Left lobe of liver (tissue), 2 donors: ENCODE results near the gene CZIB. TPM values are rescaled to one million over a fixed set of nuclear protein-coding genes. Genes with fewer than 3 reads are reported as not detected.
"Not testable (repeated sequence)": the region's sequence is repeated elsewhere in the genome, so short reads cannot be mapped to it uniquely, and the experiment has no call there.

Source experiments
- ATAC-seq: fragments of 200-7000 bp; cut with Tn5 transposase; one replicate; pipeline ENCODE4 v1.9.1; 2020; ENCODE audit warnings: mild to moderate bottlenecking, moderate library complexity
- DNase-seq: peaks from one replicate; pipeline ENCODE4 v3.0.0-alpha.2; 2020; ENCODE audit warnings: low spot score
- total RNA-seq: library from RNA; stranded (reverse); gene quantifications from one replicate; pipeline ENCODE4 v1.2.1, GENCODE V29; 2021
- donor health status: DM: no; HTN: no; CAD: no; lungs with moderate emphysema.
- donor health status: DM: no; HTN: yes; CAD: no.

Gene CZIB
- total RNA-seq, 1 donor from 2014 or later: 27.7 TPM

DNA sequence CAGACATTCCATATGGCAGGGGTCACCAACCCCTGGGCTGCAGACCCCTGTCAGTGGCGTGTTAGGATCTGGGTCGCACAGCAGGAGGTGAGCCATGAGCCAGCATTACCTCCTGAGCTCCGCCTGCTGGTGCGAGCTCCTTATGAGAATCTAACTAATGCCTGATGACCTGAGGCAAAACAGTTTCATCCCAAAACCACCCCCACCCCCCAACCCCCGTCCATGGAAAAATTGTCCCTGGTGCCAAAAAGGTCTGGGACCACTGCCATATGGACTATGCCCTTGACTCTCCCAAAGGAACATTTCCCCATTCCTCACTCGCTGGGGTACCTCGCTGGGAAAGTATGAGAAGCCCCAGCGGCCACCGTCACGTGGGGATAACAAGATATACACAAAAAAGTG, 30.2 kb downstream of the CZIB start:
- ATAC-seq (peak; percentile 78), DNase-seq (peak; percentile 86)

DNA sequence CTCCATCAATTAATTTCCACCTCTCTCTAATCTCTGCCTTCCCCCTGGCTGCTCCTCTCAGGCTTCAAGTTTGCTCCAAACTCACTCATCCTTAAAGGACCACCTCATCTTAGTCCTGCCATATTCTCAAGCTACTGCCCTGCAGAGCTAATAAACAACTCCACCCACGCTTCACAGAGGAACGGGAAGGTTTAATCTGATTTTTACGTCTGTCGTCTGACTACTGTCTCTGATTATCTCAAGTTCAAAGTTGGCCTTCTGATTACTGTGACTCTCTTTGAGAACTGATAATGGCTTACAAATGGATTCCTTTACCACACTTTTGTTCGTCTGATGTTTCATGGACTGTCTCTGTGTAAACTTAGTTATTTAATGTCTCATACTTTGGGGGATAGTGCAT, 31.4 kb downstream of the CZIB start:
- ATAC-seq (no peak), DNase-seq (no peak)

DNA sequence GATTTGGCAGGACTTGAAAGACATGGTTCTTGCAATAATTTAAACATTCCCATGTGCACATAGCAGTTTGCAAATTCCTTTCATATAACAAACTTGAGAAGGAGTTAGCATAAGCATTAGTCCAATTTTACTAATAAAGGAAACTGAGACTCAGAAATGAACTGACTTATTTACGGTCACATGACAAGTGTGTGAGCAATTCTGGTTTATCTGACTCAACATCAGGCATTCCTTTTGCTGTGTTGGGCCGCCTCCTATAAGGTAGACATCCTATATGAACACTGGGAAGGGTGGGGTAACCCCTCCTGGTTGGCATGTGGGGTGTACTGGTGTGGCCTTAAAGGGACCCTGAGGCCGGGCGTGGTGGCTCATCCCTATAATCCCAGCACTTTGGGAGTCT, 32.3 kb downstream of the CZIB start:
- no peak for ATAC-seq
- DNase-seq: no peak

DNA sequence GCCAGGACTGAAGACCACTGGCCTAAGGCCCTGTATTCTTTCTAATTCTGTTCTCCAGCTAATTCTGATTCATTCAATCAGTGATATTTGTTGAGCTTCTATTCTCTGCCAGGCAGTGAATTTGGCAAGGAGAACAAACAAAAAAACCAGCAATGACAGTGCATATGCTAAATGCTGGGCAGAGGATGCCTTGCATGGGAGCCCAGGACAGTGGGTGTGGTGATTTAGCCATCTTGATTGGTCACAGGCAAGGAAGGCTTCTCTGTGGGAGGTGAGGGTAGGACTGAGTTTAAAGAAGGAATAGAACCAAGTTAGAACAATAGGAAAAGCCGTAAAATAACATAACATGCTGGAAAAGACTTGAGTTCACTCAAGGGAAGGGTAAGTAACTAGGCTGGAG, 33.0 kb downstream of the CZIB start:
- DNase-seq (no peak), ATAC-seq (no peak)

DNA sequence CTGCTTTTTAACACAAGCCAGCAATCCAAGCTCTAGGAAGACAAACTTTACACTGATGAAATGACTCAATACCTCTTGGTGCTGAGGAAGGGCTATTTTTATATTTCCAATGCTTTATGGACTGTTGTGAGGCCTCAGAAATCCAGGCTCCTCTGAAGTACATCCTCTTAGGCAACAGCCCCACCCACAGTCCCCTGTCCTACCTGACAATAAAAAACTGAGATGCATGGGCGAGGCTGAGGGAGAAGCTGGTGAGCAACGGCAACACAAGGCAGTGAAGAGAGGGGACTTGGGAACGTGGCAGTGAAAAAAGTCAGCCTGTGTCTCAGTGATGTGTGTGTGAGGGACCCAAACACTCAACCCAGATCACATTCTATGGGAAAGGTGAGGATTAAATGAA, 33.9 kb downstream of the CZIB start:
- ATAC-seq (no peak), DNase-seq (no peak)

DNA sequence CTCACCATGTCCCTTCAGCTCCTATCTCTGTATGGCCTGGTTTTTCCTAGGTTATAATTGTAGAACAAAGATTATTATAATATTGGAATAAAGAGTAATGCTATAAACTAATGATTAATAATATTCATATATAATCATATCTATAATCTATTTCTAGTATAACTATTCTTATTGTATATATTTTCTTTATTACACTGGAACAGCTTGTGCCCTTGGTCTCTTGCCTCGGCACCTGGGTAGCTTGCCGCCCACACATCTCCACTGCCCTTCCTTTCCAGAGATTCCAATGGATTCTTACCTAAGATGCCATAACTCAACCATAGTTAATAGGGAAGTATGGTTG, 34.5 kb downstream of the CZIB start:
- ATAC-seq, DNase-seq: not testable (repeated sequence)

DNA sequence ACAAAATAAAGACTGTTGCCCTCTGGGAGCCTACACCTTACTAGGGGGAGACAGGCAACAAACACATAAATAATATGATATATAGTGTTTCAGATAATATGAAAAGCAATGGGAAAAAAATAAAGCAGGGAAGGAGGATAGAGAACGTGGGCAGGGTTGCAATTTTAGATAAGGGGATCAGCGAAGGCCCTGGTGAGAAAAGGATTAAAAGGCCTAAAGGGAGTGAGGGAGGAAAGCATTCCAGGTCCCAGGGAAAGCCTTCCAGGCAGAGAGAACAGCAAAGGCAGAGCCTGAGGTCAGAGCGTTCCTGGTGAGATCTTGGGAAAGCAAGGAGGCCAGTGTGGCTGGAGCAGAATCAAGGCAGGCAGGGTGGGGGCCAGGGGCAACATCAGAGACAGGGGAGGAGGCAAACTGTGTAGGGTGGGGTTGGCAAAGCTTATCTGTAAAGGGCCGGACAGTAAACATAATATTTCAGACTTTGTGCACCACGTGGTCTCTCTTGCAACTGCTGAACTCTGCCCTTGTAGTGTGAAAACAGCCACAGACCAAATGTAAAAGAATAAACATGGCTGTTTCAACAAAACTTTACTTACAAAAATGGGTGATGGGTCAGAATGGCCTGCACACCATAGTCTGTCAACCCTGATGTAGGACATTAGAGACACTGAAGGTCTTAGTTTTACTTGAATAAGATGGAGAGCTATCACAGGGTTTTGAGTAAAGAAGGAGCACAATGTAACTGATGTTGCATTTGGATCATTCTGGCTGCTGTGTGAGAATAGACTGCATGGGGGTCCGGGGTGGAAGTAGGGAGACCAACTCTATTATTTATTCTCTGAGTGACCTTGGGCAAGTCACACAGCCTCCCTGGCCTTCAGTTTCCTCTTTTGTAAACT, 37.1 kb downstream of the CZIB start:
- DNase-seq: peak; percentile 94
- peak; percentile 90 for ATAC-seq

DNA sequence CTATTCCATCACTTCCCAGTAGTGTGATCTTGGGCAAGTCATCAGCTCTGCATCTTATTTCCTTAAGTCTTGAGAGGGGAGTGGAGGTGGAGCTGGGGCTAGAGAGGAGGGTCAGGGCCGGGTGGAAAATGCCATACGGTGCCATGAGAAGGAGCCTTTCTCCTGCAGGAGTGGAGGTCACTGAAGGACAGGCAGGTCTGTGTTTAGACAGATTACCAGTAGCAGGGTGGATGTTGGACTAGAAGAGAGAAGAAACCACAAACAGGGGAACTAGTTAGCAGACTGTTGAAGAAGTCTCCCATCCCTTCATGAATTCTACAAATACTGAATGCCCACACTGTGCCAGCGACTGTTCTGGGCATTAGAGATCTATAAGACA, 37.7 kb downstream of the CZIB start:
- peak; percentile 1 for ATAC-seq

DNA sequence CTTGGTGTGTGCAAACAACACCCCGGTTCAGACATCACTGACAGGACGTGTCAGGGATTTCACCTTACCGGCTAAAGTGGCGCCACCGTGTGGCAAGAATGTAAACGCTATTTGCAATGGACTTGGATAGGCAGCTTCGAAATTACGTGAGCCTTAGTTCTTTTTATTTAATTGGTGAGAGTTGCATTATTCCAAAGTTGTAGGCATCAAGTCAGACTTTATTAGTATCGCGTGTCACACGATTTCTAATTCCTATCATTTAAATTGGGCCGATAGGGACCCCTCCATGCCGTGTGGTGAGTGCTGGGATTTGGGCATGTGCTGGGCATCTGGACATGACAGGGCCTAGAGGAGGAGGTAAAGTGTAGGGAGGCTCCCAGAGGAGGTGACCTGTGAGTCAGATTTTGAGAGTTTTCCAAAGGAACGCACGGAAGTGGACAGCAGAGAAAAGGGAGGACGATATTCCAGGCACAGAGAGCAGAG, 38.3 kb downstream of the CZIB start:
- peak; percentile 60 for ATAC-seq
- peak; percentile 77 for DNase-seq

More for the DNA sequence above, 37.7 kb downstream of the CZIB start:
- no peak for DNase-seq

DNA sequence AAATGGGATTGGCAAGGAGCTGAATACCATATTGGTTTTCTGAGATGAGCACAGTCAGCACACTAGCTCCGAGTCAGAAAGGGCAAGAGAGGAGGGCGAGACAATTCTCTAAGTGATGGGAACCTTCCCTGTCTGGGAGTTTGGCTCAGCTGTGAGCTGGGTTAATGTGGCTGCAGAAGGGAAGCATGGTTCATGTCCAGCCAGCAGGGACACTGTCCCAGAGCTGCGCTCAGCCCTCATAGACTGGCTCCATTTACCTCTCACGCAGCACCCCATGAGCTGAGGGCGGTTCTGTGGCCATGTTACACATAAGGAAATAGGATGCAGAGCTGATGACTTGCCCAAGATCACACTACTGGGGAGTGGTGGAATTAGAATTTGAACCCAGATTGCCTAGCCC, 39.5 kb downstream of the CZIB start:
- no peak for ATAC-seq
- DNase-seq: no peak

DNA sequence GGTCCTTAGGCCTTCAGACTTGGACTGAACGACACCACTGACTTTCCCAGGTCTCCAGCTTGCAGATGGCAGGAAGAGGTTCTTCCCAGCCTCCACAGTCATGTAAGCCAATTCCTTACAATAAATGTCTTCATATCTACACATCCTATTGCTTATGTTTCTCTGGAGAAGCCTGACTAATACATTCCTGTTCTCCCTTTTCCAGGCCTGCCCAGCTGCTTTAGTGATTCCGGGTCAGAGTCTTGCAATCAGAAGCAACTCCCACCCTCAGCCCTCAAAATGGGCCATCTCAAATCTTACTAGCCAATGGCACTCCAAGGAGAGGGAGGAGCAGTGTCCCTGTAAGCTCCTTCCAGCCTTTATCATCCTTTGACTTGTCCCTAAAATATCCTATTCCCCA, 40.2 kb downstream of the CZIB start:
- ATAC-seq (no peak), DNase-seq (no peak)

DNA sequence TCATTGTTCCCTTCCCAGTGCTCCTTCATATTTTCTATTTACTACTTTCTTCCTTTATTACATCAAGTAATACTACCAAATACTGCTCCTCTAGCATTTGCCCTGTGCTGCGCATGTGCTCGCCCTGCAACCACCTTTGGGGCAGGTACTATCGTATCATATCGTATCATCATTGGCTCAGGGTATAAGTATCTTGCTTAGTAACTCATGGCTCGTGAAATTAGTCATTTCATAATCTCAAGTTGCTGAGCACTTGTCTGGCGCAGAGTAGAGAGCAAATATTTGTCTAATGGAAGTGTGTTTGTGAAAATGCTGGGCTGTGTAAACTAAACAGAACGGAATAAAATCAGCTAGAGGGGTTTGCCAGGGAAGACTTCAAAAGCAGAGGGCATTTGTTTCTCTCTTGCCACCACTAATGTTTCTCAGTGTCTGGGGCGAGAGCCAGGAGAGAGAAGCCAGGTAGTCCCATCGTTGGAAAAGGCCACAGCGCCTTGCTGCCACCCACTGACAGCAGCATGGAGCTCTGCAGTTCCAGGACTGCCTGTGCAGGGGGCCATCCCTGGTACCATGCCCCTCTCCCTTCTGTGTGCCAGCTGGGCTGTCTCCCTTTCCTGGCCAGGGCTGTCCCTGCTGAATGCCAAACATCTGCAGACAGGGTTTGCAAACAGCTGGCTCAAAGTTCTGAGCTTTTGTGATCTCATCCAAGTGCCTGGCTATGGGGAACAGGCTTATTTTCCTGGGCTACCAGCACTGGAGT, 43.8 kb downstream of the CZIB start:
- ATAC-seq (peak; percentile 92), DNase-seq (peak; percentile 89)

DNA sequence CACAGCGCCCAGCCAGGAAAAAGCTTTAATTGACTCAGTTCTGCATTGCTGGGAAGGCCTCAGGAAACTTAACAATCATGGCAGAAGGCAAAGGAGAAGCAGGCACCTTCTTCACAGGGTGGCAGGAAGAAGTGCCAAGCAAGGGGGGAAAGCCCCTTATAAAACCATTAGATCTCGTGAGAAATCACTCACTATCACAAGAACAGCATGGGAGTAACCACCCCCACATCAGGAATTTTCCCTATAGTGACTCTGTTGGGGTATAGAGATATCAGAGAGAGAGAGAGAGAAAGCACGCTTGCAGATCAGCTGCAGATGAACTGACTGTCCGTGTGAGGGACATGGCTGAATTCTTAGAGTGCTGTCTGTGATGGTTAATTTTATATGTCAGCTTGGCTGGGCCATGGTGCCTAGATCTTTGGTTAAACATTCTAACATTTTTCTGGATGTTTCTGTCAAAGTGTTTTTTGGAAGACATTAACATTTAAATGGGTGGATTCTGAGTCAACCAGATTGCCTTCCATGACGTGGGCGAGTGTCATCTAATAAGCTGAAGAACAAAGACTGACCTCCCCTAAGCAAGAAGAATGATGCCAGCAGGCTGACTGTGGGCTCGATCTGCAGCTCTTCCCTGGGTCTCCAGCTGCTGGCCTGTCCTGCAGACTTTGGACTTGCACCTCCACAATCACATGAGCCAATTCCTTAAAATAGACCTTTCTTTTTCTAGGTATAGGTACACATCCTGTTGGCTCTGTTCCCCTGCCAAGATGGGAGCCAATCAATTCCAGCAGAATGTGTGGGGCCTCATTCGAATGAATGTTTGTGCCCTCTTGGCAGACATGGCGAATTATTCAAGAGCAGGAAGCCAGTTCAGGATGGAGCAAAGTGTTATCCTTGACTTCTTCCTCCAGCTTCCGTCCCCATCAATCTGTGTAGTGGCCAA, 45.2 kb downstream of the CZIB start:
- DNase-seq (no peak), ATAC-seq (no peak)

DNA sequence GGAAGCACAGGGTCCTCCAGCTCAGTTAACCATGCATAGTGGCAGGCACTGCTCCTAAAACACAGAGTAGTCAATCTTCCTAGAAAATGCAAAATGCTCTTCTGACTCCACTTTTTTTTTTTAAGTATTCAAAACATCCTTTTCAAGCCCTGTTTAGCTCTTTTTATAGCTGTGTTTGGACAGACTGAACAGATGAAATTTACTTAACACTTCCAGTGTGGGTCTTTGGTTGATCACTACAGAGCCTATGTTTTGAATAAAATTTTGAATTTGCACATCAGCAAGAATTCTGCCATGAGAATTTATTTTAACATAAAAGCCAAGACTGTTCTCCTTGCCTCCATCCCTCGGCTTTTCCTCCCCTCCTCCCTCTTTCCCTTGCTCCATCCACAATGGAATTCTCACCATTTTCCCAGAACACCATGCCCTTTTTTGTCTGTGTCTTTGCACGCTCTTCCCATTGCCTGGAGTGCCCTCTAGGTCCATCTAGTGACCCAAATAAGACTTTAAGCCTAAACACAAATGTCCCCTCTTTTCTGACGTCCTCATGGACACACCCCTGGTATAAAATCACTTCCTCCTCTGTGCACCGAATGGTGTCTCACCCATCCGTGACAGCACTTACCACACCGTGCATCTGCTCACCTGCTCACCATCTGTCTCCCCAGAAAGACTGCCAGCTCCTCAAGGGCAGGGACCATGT, 47.9 kb downstream of the CZIB start:
- DNase-seq: no peak
- no peak for ATAC-seq

DNA sequence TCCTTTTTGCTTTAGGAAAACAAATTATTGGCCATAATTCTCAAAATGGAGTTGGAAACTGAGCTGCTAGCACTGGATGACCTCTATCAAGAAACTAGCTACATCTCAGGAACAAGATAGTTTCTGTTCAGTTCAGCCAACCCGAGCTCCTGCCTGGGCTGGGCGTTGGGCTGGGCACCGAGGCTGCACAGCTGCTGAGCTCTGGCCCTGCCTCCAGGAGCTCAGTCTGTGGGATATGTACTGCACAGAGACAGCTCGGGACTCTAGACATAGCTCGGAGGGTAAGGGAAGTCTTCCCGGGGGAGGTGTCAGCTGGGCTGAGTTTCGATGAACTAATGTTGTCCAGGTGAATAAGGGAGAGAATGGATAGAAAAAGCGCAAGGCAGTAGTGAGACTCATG, 53.5 kb downstream of the CZIB start:
- DNase-seq: no peak
- peak; percentile 61 for ATAC-seq

DNA sequence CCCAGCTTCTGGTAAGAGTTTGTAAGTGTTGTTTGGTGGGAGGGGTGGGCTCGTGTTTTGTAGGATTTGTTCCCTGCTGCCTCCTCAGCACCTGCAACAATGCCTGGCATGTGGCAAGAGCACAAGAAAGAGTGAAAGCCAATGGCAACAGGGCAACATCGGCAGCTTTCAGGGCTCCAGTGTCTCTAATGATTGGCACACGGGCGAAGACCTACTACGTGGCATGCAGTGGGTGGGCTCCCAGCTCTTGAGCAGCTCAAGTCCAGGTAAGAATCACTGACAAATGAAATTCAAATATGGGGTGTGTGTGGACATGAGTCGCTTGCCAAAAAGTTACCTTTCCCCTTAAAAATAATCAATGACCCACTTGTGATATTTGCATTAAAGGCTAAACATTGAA, 54.1 kb downstream of the CZIB start:
- DNase-seq (no peak), ATAC-seq (no peak)

DNA sequence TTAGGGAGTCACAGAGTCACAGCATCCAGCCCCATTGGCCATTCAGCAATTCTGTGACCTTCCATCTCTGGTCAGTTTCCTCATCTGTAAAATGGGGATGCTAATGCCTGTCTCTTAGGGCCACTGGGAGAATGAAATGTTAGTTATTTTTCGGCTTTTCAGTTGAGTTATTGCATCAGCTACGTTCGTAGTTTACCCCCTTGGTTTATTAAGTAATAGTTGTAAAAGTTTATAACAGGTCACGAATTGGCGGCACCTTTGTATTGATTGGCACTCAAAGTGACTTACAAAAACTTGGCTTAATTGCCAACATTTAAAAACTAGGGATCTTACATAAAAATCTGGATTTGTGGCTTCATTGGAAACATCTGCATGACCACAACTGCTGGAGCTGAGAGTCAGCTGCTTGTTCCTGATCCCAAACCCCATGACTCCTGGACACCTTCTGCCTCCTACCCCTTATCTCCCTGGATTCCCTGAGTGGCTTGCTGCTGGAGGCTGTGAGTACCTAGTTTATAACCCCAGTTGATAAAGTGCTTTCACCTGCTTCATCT, 54.9 kb downstream of the CZIB start:
- DNase-seq (no peak), ATAC-seq (peak; percentile 69)
